ENCODE results near the gene ALG5.

DNA sequence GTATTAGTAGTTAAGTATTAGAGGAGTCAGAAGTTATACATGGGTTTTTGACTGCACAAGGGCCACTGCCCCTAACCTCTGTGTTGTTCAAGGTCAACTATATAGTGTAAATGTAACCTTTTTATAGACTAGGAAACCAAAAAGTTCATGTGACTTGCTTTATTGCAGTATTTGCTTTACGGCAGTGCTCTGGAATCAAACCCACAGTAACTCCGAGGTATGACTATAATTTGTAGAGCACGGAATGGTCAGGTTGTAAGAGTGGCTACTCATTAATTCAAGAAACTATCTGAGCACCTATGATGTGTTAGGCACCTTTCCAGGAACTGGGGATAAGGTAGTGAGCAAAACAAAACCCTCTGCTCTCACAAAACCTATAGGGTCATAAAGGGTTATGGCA lies 38.1 kb upstream of the ALG5 start:
- TF ChIP-seq MAZ (IDR thresholded peaks at IDR 0.05; ENCODE audit: borderline replicate concordance, low read depth, low read length) = no peak
- TF ChIP-seq, protein P1, sequence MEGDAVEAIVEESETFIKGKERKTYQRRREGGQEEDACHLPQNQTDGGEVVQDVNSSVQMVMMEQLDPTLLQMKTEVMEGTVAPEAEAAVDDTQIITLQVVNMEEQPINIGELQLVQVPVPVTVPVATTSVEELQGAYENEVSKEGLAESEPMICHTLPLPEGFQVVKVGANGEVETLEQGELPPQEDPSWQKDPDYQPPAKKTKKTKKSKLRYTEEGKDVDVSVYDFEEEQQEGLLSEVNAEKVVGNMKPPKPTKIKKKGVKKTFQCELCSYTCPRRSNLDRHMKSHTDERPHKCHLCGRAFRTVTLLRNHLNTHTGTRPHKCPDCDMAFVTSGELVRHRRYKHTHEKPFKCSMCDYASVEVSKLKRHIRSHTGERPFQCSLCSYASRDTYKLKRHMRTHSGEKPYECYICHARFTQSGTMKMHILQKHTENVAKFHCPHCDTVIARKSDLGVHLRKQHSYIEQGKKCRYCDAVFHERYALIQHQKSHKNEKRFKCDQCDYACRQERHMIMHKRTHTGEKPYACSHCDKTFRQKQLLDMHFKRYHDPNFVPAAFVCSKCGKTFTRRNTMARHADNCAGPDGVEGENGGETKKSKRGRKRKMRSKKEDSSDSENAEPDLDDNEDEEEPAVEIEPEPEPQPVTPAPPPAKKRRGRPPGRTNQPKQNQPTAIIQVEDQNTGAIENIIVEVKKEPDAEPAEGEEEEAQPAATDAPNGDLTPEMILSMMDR (IDR thresholded peaks at IDR 0.05) = no peak
- TF ChIP-seq POLR2A (IDR thresholded peaks at IDR 0.05; ENCODE audit: low read length) = no peak
- TF ChIP-seq REST (IDR thresholded peaks at IDR 0.05) = no peak
- no peak for TF ChIP-seq JUNB (IDR thresholded peaks at IDR 0.05)
- no peak for TF ChIP-seq EP300 (IDR thresholded peaks at IDR 0.05)

Data from A549 (cell line).